Measurements from ENCODE around the gene NMNAT1.
A peak's percentile ranks its signal among the peaks of the same experiment; 100 is the strongest.
"Not testable (repeated sequence)": the region's sequence is repeated elsewhere in the genome, so short reads cannot be mapped to it uniquely, and the experiment has no call there.

The NMNAT1 gene

DNA sequence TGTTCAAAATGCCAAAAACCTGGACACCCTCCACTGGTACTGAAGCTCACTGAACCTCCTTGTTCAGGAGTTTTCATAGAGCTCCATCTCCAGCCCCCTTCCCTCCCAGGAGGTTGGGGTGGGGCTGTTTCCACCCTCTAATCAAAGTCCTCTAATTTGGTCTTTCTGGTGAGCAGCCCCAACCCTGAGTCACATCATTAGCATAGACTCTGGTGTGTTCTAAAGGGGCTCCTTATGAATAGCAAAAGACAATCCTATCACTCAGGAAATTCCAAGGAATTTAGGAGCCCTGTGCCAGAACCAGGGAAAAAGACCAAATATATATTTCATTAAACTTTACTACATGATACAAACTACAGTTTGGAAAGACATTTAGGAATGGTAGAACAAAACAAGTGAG, 76.3 kb downstream of the NMNAT1 start:
- DNase-seq (ENCODE audit: low read depth, low spot score) = no peak

DNA sequence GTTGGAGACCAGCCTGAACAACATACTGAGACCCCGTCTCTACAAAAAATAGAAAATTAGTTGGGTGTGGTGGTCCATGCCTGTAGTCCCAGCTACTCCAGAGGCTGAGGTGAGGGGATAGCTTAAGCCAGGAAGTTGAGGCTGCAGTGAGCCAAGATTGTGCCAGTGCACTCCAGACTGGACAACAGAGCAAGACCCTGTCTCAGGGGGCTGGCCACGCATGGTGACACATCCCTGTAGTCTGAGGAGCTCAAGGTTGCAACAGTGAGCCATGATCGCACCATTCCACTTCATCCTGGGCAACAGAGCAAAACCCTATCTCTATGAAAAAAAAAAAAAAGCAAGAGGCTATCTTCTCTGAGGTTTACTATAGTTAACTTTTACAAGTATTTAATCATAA, 76.8 kb downstream of the NMNAT1 start:
- DNase-seq (ENCODE audit: low read depth, low spot score) = no peak

DNA sequence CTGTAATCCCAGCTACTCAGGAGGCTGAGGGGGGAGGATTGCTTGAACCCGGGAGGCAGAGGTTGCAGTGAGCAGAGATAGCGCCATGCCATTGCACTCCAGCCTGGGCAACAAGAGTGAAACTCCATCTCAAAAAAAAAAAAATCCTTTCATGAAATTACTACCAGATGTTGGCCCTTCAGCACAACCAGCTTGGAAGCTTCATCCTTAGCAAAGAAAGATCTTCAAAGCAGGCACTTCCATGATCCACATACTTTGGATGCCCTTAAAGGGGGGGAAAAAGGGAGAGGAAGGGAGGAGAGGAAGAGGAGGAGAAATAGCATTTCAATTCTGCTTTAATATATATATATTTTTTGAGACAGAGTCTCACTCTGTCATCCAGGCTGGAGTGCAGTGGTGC, 77.4 kb downstream of the NMNAT1 start:
- not testable (repeated sequence) for DNase-seq (ENCODE audit: low read depth, low spot score)

DNA sequence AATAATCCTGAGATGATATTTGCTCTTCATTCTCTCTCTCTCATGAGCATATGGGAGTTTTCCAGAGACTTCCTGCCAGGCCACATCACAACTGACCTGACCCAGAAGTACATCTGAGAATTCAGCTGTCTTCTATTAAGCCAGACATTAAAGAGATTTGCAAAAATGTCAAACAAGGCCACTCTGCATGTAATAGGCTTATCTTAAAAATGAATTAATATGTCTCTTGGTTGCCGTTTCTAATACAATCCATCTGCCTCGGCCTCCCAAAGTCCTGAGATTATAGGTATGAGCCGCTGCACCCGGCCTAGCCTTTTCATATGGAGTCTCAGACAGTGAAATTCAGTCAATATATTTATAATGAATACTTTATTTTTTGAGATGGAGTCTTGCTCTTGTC, 78.7 kb downstream of the NMNAT1 start:
- DNase-seq (ENCODE audit: low read depth, low spot score) = not testable (repeated sequence)

DNA sequence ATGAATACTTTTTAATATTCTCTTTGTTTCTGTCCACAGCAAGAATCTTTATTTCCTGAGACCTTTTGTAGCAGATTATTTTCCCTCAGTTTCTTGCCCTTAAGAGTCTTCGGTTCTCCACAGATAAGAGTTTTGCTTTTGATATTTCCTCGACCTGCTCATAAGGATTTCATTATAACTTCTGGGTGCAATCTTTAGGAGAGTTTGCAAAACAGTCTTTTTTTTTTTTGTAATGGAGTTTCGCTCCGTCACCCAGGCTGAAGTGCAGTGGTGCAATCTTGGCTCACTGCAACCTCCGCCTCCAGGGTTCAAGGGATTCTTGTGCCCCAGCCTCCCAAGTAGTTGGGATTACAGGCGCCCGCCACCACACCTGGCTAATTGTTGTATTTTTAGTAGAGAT, 79.4 kb downstream of the NMNAT1 start:
- DNase-seq (ENCODE audit: low read depth, low spot score) = no peak

DNA sequence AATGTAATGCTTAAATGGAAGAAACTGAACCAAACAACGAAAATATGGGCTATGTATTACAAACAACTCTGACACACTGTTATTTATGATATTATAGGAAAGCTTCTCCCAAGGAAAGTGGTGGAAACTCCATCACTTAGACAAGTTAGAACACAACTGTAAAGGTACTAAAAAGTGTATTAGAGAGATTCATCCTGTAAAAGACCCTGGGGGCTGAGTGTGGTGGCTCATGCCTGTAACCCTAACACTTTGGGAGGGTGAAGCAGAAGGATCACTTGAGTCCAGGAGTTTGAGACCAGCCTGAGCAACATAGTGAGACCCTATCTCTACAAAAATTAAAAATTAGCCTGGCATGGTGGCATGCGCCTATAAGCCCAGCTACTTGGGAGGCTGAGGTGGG, 82.1 kb downstream of the NMNAT1 start:
- no peak for DNase-seq (ENCODE audit: low read depth, low spot score)

DNA sequence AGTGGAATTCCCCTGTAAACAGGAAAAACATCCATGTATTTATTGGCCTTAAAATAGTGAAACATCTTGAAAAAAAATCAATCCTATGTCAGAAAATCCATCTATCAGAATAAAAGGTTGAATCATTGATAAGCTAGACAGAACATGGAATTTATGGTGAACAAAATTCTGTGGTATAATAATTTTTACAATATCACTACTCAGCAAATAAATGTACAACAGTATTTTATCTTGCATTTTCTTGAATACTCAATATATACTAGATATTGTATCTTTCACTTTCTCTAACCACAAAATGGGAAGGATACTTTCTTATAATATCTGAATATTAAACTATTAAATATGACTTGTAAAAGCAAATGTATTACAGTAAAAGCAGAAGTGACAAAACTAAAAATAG, 83.8 kb downstream of the NMNAT1 start:
- DNase-seq (ENCODE audit: low read depth, low spot score) = no peak

DNA sequence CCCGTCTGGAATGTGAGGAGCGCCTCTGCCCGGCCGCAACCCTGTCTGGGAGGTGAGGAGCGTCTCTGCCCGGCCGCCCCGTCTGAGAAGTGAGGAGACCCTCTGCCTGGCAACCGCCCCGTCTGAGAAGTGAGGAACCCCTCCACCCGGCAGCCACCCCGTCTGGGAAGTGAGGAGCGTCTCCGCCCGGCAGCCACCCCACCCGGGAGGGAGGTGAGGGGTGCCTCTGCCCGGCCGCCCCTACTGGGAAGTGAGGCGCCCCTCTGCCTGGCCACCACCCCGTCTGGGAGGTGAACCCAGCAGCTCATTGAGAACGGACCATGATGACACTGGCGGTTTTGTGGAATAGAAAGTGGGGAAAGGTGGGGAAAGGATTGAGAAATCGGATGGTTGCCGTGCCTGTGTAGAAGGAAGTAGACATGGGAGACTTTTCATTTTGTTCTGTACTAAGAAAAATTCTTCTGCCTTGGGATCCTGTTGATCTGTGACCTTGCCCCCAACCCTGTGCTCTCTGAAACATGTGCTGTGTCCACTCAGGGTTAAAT, 85.8 kb downstream of the NMNAT1 start:
- not testable (repeated sequence) for DNase-seq (ENCODE audit: low read depth, low spot score)

DNA sequence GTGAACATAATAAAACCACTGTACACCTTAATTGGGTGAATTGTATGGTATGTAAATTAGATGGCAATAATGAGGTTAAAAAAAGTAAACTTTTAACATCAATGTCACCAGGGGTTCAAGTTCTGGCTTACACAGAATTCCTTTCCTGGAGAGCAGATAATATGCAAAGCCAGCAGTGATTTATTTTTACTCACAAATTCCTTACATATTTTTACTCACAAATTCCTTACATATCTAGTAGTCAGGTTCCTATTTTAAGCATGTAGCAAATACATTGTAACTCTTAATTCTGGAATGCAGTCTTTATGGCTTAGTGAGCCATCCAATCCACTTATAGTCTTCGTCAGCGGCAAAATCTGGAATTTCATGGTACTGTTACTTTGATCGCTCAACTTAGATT, 88.2 kb downstream of the NMNAT1 start:
- no peak for DNase-seq (ENCODE audit: low read depth, low spot score)

DNA sequence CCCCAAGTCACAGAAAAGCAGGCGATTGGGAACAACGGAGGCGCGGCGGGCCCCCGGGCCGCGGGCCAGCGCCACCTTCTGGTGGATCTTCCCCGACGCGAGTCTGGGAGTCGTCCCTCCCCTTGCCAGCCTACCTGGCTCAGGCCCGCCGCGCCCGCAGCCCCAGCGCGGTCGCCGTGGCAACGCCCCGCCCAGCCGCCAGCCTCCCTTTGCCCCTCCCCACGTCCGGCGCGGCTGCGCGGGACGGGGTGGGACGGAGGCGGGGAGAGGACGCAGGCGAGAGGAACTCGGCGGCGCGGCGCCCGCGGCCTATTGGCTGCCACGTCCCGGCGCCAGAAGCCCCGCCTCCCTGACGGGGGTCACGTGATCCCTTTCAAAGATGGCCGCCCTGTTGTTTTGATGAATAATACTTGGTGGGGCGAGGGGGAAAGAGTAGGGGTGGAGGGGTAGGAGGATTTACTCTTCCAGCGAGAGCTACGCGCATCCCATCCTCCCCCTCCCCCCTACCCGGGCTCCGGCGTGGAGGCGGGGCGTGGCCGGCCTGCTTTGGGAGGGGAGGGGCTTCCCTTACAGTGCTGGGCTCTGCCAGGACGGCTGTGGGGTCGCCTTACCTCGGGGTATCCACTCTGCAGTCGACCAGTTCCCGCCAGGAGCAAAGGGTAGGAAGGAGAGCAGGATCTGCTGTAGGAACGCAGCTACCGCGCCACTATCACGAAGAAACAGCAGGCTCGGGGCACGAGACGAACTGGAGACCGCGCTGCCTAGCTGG, 89.5 kb downstream of the NMNAT1 start, which contains the start of gene UBE4B:
Gene UBE4B, plus strand, starts transcription at position 369 of the 769 bp plus-strand sequence. CDS start 713 bp downstream, outside the sequence.
- DNase-seq (ENCODE audit: low read depth, low spot score) = peak; percentile 96

DNA sequence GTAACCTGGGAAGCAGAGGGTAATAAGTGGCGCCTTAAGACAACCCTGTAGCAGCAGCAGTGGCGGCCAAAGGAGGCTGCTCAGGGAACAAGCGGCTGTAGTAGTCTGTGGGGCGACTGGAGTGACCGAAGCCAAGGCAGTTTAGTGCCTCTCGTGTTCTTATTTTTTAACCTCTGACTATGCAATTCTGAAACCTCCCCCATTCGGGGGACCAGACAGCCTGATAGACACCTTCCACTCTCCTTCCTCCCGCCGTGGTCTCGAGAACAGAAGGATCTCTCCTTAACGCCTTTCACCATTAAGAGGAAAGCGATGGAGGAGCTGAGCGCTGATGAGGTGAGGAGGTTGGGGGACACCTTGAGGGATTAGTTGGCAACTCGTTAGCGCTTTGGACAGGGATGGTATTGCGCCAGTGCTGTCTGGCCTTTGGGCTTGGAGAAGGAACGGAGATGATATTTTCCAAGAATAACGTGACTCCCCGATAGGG, 90.1 kb downstream of the NMNAT1 start:
- no peak for DNase-seq (ENCODE audit: low read depth, low spot score)

Measured in brain pericyte (primary cell).